SK-N-MC (cell line): ENCODE results near the gene SSBP2.

Source experiments
- EZH2 ChIP-seq: fragments of 200-600 bp; sonication (generic); IDR thresholded peaks from one replicate; pipeline ENCODE4 v1.6.1; 2017; ENCODE audit warnings: antibody characterized with exemption
- FOXP2 ChIP-seq: optimal IDR thresholded peaks from 2 replicates; pipeline ENCODE3; 2011; ENCODE audit warnings: mild to moderate bottlenecking, moderate library complexity; ENCODE audit not compliant: insufficient read depth; ENCODE audit errors: extremely low read length, control extremely low read depth
- POLR2AphosphoS5 ChIP-seq: IDR thresholded peaks from 2 replicates; pipeline ENCODE4 v1.6.1; 2012; ENCODE audit warnings: mild to moderate bottlenecking, low read depth, low read length, borderline replicate concordance

- no peak for TF ChIP-seq EZH2
- TF ChIP-seq POLR2AphosphoS5 = no peak
- TF ChIP-seq FOXP2 = no peak
Measured at GRCh38 chr5:81549123-81549522, 201.8 kb downstream of the SSBP2 start.
